ENCODE results near the gene UBXN2A.
"Not testable (repeated sequence)": the region's sequence is repeated elsewhere in the genome, so short reads cannot be mapped to it uniquely, and the experiment has no call there.

UBXN2A gene

GRCh38 chr2:24014902-24015301 lies 74.6 kb downstream of the UBXN2A start:
- not testable (repeated sequence) for DNase-seq

GRCh38 chr2:24015562-24016375 lies 75.5 kb downstream of the UBXN2A start:
- DNase-seq: no peak

GRCh38 chr2:24016376-24016761 lies 76.1 kb downstream of the UBXN2A start:
- no peak for DNase-seq

- DNase-seq: no peak
These were observed 76.8 kb downstream of the UBXN2A start for GRCh38 chr2:24016853-24017703.

- DNase-seq: no peak
These were observed 77.4 kb downstream of the UBXN2A start for GRCh38 chr2:24017711-24018110.

GRCh38 chr2:24018241-24018640 lies 78.0 kb downstream of the UBXN2A start:
- no peak for DNase-seq

GRCh38 chr2:24019729-24020128 lies 79.5 kb downstream of the UBXN2A start:
- DNase-seq: no peak

GRCh38 chr2:24020244-24020643 lies 80.0 kb downstream of the UBXN2A start:
- DNase-seq: no peak

GRCh38 chr2:24021122-24021998 lies 81.1 kb downstream of the UBXN2A start:
- DNase-seq: no peak

- no peak for DNase-seq
These were observed 82.2 kb downstream of the UBXN2A start for GRCh38 chr2:24022324-24022974.

- no peak for DNase-seq
These were observed 82.8 kb downstream of the UBXN2A start for GRCh38 chr2:24022975-24023575.

- no peak for DNase-seq
These were observed 83.8 kb downstream of the UBXN2A start for GRCh38 chr2:24024018-24024417.

GRCh38 chr2:24024996-24025663 lies 84.9 kb downstream of the UBXN2A start:
- DNase-seq: no peak

- no peak for DNase-seq
These were observed 86.0 kb downstream of the UBXN2A start for GRCh38 chr2:24026233-24026632.

GRCh38 chr2:24038786-24039499 lies 98.7 kb downstream of the UBXN2A start:
- no peak for DNase-seq

GRCh38 chr2:24040511-24040910 lies 100.2 kb downstream of the UBXN2A start:
- no peak for DNase-seq

GRCh38 chr2:24043133-24043532 lies 102.9 kb downstream of the UBXN2A start:
- not testable (repeated sequence) for DNase-seq

- no peak for DNase-seq
These were observed 105.5 kb downstream of the UBXN2A start for GRCh38 chr2:24045511-24046508.

GRCh38 chr2:24046599-24046929 lies 106.3 kb downstream of the UBXN2A start:
- DNase-seq: no peak
